Pons (tissue), 1 donor: ENCODE measurements around the gene RPS6KA4.

Experiments
- DNase-seq: peaks from one replicate; pipeline ENCODE4 v3.0.0-alpha.2; 2016; ENCODE audit warnings: low spot score

The RPS6KA4 gene

DNA sequence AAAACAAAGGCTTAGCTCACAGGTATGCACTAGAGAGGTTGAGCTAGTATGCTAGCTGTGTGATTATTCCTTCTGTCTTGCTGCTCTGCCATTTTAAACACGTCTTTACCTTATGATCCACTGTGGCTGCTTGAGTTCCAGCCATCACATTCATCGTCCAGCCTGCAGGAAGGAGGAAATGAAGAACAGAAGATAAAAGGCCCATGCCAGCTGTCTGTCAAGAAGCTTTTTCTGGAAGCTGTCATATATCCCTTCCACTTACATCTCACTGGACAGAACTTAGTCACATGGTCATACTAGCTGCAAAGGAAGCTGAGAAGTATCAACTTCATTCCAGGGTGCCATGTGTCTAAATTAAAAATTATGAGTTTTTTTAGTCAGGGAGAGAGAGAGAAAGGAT, 31.6 kb upstream of the RPS6KA4 start:
- DNase-seq, result no peak

DNA sequence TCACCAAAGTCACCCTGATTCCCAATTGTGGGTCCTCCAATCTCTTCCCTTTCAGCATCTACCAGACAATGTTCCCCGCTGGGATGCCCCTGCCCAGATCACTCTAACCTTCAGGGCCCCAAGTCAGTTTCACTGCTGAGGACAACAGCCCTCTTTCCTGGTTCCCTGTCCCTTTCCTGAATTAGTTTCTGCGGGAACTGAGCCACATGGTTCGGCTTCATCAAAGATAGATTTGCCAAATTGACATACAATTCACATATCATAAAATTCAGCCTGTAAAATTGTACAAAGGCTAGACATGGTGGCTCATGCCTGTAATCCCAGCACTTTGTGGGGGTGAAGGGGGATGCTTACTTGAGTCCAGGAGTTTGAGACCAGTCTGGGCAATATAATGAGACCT, 31.0 kb upstream of the RPS6KA4 start:
- no peak for DNase-seq

DNA sequence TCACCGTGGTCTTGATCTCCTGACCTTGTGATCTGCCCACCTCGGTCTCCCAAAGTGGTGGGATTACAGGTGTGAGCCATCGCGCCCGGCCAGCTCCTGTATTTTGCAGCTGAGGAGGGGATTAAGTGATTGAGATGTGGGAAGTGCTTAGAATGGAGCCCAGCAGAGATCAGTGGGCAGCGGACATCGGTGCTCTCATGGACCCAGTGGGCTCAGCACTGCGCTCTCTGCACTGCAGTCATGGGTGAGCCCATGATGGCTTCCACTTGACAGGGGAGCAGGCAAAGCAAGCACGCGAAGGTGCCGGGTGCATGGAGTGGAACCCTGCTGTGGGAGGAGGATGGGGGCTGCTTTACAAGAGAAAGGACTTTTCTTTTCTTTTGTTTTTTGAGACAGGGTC, 28.1 kb upstream of the RPS6KA4 start:
- no peak for DNase-seq

DNA sequence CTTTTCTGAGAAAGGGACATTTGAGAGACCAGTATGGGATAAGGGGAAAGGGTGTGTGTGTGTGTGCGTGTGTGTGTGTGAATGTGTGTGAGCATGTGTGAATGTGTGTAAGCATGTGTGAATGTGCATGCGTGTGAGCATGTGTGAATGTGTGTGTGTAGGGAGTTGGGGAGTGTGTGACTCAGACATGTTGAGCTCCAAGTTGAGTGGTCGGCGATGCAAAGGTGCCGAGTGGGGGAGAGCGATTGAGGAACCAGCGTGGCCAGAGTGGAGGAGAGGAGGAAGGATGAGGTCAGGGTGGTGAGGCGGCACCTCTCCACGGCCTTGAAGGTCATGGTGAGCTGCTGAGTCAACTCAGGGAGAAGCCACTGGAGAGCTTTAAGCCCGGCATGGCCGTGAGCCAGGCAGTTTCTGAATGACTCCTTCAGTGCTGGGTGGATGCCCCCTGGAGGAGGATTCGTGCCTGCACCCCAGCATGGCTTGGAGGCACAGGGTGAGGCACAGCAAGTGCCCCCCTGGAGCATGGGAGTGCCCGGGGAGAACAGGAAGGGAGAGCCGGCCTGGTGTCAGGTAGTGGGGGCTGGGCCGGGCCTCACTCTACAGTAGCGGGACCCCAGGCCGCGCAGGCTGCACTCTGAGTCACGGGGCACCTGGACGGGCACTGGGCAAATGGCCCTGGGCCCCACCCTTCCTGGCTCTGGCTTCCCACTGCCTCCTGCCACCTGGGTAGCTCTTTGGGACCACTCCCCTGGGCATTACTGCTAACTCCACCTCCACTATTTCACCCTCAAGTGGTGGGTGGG, 27.2 kb upstream of the RPS6KA4 start:
- no peak for DNase-seq

DNA sequence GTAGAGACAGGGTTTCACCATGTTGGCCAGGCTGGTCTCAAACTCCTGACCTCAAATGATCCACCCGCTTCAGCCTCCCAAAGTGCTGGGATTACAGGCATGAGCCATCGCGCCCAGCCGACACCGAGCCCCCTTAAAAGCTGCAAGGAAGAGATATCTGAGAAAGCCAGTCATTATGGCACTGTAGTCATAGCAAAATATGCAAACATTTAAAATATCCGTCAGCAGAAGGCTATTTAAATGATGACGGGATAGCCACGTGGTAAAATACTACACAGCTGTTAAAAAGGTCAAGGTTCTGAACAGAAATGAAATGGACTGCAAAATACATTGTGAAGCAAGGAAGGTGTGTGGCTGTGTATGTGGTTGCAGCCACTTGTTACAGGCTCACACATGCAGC, 25.4 kb upstream of the RPS6KA4 start:
- DNase-seq, result no peak

DNA sequence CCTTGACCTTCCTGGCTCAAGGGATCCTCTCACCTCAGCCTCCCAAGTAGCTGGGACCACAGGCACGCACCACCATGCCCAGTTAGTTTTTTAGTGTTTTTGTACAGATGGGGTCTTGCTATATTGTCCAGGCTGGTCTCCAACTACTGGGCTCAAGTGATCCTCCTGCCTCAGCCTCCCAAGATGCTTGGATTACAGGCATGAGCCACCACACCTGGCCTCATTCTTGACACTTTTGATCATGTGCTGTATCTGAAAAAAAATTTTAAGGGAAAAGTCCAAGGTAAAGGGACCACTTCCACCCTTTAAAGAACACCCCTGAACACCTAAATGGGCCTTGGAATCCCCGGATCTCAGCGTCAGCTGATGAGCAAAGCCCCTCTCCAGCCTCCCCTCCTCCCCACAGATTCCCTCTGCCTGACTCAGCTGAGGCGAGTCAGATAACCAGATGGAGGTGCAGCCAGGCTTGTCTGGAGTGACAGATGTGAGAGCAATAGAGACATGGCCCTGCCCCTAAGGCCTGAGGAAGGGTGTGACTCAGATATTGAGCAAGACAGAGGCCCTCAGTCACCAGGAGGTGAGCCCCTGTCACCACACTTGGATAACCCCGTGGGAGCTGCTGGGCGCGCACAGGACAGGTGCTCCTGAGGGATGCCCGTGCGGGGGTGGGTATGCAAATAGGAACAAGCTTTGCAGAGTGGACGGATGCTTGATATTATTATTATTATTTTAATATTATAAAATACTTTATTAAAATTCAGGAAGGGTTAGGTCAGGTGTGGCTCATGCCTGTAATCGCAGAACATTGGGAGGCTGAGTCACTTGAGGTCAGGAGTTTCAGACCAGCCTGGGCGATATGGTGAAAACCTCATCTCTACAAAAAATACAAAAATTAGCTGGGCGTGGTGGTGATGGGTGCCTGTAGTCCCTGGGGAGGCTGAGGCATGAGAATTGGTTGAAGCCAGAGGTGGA, 23.9 kb upstream of the RPS6KA4 start:
- DNase-seq, result no peak

DNA sequence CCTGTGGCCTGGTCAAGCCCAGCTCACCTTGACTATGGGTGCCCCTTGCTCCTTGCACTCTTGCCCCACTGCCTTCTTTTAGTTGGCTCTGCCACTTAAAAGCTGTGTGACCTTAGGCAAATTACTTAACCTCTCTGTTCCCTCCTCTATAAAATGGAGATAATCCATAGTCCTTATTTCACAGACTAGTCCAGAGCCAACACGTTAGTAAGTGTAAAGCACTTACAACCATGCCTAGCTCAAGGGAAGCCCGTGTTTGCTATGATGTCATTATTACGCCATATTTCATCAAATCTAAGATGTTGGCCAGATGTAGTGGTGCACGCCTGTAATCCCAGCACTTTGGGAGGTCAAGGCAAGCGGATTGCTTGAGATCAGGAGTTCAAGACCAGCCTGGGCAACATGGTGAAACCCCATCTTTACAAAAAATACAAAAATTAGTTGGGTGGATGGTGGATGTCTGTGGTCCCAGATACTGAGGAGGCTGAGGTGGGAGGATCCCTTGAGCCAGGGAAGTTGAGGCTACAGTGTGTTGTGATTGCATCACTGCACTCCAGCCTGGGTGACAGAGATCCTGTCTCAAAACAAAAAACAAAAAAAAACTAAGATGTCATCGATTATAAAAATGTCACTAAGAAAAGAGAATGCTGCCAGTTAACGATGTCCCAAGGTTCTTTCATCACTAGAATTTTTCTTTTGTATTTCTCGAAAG, 21.3 kb upstream of the RPS6KA4 start:
- no peak for DNase-seq

DNA sequence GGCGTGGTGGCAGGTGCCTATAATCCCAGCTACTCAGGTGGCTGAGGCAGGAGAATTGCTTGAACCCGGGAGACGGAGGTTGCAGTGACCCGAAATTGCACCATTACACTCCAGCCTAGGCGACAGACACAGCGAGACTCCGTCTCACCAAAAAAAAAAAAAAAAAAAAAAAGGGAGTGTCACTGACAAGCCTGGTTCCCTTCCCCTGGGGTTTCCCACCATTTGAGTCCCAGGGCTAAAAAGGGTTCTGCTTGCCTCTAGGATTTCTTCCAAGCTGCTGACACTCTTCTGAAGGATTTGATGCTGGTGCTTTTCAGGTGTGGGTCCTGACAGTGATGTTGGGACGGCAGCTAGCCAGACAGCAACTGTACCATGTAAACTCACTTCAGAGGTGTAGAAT, 20.2 kb upstream of the RPS6KA4 start:
- no peak for DNase-seq

DNA sequence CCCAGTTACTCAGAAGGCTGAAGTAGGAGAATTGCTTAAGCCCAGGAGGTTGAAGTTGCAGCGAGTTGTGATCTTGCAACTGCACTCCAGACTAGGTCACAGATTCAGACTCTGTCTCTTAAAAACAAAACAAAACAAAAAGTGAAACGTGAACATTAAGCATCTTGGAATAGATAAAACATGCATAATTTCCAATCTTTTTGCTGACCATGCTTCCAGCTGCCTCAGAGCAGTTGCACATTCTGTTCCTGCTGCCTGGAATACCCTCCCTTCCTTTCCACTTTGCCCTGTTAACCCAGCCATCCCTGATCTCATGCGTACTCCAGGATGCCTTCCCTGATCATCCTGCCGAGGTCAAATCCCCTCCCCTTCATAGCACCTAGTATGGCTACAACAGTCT, 19.7 kb upstream of the RPS6KA4 start:
- no peak for DNase-seq

DNA sequence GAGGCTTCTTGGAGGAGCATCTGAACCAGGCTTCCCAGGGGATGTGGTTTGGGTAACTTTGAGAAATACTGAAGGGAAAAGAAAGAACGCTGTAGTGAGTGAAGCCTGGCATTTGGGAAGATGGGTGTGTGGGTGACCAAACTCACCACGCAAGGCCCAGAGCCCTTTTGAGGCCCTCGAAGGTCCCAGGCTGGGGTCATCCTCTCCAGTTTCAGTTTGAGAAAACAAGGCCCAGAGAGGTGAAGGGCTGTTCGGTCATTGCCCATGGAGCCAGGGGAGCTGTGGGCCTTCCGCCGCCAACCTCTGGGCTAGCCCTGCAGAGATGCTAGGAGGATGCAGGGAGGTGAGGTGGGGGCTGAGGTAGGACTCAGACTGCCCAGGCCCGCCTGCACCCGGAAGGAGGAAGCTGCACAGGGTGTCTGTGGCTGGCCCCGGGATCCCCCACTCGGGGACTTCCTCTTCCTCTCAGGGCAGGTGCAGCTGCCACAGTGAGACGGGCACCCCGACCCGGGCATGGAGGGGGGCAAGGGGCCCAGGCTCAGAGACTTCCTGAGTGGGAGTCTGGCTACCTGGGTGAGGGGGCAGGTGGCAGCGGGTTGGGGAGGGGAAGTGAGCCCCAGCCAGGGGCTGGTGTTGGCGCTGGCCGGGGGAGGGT, 19.1 kb upstream of the RPS6KA4 start, which contains the start of gene CCDC88B:
Gene CCDC88B, plus strand, starts transcription at position 451 of the 655 bp plus-strand sequence. Its CDS starts 63 bp downstream, at position 514.
- DNase-seq, result peak; percentile 45

DNA sequence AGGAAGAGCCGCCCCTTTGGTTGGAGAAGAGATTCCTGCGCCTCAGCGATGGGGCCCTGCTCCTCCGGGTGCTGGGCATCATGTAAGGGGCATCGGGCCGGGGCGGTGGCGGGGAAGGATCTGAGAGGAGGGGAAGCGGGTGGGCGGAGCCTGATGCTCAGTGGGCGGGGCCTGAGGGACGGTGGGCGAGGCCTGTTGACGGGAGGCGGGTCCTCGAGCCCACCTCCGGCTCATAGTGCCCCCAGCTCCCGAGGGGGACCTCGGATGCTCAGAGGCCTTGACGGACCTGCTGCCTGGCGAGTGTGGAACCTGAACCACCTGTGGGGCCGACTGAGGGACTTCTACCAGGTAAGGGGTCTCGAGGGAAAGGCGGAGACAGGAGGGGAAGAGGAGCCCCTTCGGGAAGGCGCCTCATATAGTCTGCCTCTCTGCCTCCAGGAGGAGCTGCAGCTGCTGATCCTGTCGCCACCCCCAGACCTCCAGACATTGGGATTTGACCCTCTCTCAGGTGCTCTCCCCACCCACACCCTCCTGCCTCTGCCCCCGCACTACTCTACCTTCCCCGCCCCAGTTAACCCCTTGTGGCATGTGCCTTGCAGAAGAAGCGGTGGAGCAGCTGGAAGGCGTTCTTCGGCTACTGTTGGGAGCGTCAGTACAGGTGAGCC, 18.2 kb upstream of the RPS6KA4 start:
- no peak for DNase-seq

DNA sequence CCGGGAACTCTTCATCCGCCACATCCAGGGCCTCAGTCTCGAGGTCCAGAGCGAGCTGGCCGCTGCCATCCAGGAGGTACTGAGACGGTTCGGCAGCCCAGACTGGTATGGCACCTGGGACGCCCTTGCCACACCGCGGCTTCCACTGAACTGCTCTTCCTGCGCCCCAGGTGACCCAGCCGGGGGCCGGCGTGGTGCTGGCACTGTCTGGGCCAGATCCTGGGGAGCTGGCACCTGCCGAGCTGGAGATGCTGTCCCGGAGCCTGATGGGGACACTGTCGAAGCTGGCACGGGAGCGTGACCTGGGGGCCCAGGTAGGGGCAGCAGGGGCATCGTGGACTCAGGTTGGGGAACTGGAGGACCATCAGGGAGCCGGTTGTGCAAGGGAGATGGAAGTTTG, 17.5 kb upstream of the RPS6KA4 start:
- DNase-seq, result no peak

DNA sequence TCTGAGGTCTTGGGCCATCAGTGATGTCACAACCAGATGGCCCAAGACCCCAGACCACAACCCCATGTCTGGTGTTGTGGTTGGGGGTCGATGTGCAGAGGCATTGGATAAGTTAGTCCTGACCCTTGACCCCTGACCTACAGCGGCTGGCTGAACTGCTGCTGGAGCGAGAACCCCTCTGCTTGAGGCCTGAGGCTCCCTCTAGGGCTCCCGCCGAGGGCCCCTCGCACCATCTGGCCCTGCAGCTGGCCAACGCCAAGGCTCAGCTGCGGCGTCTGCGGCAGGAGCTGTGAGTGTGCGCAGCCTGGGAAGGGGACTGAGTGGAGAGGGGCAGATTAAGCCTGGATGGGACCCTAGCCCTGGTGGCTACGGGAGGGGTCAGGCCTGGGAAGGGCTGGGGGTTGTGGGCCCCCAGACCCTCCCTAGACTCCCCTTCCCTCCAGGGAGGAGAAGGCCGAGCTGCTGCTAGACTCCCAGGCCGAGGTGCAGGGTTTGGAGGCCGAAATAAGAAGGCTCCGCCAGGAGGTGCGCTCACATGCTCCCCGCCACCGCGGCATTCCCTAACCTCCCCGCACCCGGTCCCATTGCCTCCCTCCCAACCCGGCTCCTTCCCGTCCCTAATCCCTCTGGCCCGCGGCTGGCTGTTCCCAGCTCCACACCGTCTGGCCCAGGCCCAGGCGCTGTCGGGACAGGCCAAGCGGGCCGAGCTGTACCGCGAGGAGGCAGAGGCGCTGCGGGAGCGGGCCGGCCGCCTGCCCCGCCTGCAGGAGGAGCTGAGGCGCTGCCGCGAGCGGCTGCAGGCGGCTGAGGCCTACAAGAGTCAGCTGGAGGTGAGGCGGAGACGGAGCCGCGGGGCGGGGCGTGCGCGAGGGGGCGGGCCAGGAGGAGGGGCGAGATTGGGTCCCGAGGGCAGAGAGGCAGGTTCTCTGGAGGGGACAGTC, 16.8 kb upstream of the RPS6KA4 start:
- peak; percentile 58 for DNase-seq

DNA sequence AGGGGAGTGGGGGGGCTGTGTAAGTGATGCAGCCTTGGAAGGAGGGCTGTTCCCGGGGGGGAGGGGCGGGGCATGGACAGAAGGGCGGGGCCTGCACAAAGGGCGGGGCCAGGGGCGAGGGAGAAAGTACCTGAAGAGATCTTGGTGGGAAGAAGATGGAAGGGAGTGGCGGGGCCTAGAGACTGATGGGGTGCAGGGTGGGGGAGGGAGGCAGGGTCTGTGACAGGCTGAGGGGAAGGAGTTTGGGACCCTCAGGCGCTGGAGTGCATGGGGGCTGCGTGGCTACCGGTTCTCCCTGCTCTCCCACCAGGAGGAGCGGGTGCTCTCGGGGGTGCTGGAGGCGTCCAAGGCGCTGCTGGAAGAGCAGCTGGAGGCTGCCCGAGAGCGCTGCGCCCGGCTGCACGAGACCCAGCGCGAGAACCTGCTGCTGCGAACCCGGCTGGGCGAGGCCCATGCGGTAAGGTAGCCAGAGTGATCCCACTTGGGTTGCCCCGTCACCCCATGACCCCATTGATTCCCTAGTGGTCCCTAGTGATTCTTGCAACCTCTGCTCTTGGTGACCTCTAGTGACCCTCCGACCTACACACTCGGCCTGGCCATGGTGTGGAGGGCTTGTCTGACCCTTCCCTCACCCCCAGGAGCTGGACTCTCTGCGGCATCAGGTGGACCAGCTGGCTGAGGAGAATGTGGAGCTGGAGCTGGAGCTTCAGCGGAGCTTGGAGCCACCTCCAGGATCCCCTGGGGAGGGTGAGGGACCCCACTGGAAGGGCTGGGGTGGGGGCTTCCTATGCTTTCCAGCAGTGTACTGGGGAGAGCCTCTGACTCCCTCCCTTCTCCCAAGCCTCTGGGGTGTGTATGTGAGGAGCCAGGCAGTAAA, 15.9 kb upstream of the RPS6KA4 start:
- DNase-seq, result no peak

DNA sequence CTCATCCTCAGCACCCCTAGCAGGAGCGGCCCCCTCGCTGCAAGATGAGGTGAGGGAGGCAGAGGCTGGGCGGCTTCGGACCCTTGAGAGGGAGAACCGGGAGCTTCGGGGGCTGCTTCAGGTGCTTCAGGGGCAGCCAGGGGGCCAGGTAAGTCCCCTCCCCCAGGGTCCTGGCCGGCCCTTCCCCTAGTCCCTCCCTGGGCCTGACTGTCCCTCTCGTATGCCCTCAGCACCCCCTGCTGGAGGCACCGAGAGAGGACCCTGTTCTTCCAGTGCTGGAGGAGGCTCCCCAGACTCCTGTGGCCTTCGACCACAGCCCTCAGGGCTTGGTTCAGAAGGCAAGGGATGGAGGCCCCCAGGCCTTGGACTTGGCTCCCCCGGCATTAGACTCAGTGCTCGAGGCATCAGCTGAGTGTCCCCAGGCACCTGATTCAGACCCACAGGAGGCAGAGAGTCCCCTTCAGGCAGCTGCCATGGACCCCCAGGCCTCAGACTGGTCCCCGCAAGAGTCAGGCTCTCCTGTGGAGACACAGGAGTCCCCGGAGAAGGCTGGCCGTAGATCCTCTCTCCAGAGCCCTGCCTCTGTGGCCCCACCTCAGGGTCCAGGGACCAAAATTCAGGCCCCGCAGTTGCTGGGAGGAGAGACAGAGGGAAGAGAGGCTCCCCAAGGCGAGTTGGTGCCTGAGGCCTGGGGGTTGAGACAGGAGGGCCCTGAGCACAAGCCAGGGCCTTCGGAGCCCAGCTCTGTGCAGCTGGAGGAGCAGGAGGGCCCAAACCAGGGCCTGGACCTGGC, 15.0 kb upstream of the RPS6KA4 start:
- no peak for DNase-seq

DNA sequence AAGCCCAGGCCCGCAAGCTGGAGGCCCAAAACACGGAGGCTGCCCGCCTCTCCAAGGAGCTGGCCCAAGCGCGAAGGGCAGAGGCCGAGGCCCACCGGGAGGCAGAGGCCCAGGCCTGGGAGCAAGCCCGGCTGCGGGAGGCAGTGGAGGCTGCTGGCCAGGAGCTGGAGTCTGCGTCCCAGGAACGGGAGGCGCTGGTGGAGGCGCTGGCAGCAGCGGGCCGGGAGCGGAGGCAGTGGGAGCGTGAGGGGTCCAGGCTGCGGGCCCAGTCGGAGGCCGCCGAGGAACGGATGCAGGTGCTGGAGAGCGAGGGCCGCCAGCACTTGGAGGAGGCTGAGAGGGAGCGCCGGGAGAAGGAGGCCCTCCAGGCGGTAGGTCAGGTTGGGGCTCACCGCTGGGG, 14.2 kb upstream of the RPS6KA4 start:
- DNase-seq, result no peak

DNA sequence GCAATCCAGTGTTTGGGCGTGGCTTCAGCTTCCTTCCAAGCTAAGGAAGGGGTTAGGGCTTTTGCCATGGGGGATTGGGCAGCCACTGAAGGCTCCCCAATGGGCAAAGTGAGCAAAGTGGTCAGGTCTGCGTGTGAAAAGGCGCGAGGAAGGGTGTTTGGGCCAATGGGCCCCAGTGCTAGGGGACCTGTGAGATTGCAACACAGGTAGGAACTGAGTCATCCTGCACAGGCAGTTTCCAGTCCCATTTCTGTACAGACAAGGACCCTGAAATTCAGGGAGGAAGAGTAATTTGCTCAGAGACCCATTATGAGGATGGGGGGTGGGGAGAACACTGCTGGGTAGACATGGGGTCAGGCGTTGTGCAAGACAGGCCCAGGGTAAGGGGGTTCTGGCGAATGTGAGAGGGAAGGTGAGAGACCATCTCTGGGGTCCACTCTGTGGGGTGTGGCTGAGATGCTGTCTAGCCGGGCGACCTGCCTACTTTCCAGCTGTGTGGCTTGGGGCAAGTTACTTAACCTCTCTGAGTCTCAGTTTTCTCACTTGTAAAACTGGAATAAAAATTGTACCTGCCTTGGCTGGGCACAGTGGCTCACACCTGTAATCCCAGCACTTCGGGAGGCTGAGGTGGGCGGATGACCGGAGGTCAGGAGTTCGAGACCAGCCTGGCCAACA, 11.6 kb upstream of the RPS6KA4 start:
- DNase-seq, result no peak
